Heart right ventricle (tissue), 16 donors: ENCODE data around the gene NHERF1. TPM values are rescaled to one million over a fixed set of nuclear protein-coding genes. Genes with fewer than 3 reads are reported as not detected.

ENCODE experiments used
- ATAC-seq, 8 donors: fragments of 200-7000 bp; cut with Tn5 transposase; one replicate each; pipeline ENCODE4 v1.9.1; 2020; ENCODE audit warnings: mild to moderate bottlenecking in 8 of 8, moderate library complexity in 8 of 8, moderate number of reproducible peaks in 1 of 8
- DNase-seq, 2 donors: peaks; one replicate each; pipeline ENCODE4 v3.0.0-alpha.2; 2020
- H3K27ac ChIP-seq, 10 donors: fragments of 200-600 bp; sonication (generic) in 2 of 10; one replicate each; pipeline versions ENCODE4 v1.5.0 to v1.8.0; 2020 to 2022; ENCODE audit warnings: mild to moderate bottlenecking in 3 of 10
- H3K27me3 ChIP-seq, 7 donors: fragments of 200-600 bp; one replicate each; pipeline ENCODE4 v1.8.0; 2021 to 2022; ENCODE audit warnings: mild to moderate bottlenecking in 2 of 7
- H3K36me3 ChIP-seq, 9 donors: fragments of 200-600 bp; sonication (generic) in 1 of 9; one replicate each; pipeline versions ENCODE4 v1.5.0 to v1.8.0; 2020 to 2022; ENCODE audit warnings: mild to moderate bottlenecking in 2 of 9
- H3K4me1 ChIP-seq, 9 donors: fragments of 200-600 bp; sonication (generic) in 1 of 9; one replicate each; pipeline versions ENCODE4 v1.5.0 to v1.8.0; 2020 to 2022; ENCODE audit warnings: mild to moderate bottlenecking in 4 of 9
- H3K4me3 ChIP-seq, 10 donors: fragments of 200-600 bp; sonication (generic) in 2 of 10; one replicate each; pipeline versions ENCODE4 v1.5.0 to v1.8.0; 2020 to 2022; ENCODE audit warnings: mild to moderate bottlenecking in 7 of 10, moderate library complexity in 2 of 10
- H3K9me3 ChIP-seq, 11 donors: fragments of 200-600 bp in 10 of 11; sonication (generic) in 2 of 11; one replicate each; pipeline versions ENCODE4 v1.5.0 to v1.8.0; 2013 to 2022; ENCODE audit warnings: mild to moderate bottlenecking in 2 of 11, control low read depth in 1 of 11, moderate library complexity in 1 of 11
- CTCF ChIP-seq, 9 donors: fragments of 200-600 bp; sonication (generic) in 2 of 9; IDR thresholded peaks; one replicate each; pipeline versions ENCODE4 v1.5.0 to v1.8.0; 2021 to 2022; ENCODE audit warnings: antibody characterized with exemption in 9 of 9, mild to moderate bottlenecking in 5 of 9, moderate library complexity in 1 of 9
- WGBS, 2 donors: extraction: QIAGEN DNeasy Blood & Tissue Kit; methylation state at CpG; one replicate each; pipeline ENCODE4 v1.1.7; 2013; ENCODE audit warnings: inconsistent platforms in 1 of 2; 5-methylcytosine and 5-hydroxymethylcytosine counted together
- intact Hi-C, 10 donors: fragments of 100-400 bp; cut with DNase I; formaldehyde crosslinking; loops; one replicate each; pipeline versions ENCODE4 v1.11.1 to v1.14.2; 2022
- polyA plus RNA-seq, 2 donors: library from polyadenylated mRNA; stranded (reverse); fragments of 200-250 nt; gene quantifications; one replicate each; pipeline ENCODE4 v1.2.3, GENCODE V29; 2013
- total RNA-seq, 10 donors: library from RNA; stranded (reverse); fragmentation: NEBNext Ultra II Directional in 3 of 10; extraction: Animal tissue kit (Norgen Biotek cat#: 25700) in 3 of 10; gene quantifications; one replicate each; pipeline versions ENCODE4 v1.2.1 to v1.2.4, GENCODE V29; 2021 to 2023
- donor health status: Arrhythmogenic right ventricular cardiomyopathy.
- donor health status: ischemic (EF 13 %, LVEDD 7.1; RV severe dilation, severe dysfunction).
- donor health status: healthy with polysubstance abuse.
- donor health status: DM: no; HTN: yes; CAD: no.
- donor health status: DM: no; HTN: no; CAD: no.
- donor health status: ischemic (EF 25% LVEDD 6.9; RV normal size, moderate dysfunction).
- donor health status: ischemic (EF 25% LVEDD 5.7; RV mildly dilated, moderate dysfunction).
- donor health status: healthy.
- donor health status: DM: yes; HTN: yes; CAD: no.
- donor health status: Ischemic cardiomyopathy.
- donor health status: ischemic (EF 35%, LVEDD 5.7; RV mildly dilated, moderate dysfunction).
- donor health status: nonischemic (EF 11% LVEDD 7.7; RV severe dilation, severe dysfunction).
- donor health status: DM: yes; HTN: yes; CAD: no.
- donor health status: PGD.
- donor health status: ischemic (EF 29% LVEDD 5.4; RV normal size, mild dysfunction).
- donor health status: nonischemic (EF 23%, LVEDD 6.1; RV moderate dilation, normal function).

The NHERF1 gene
- total and polyA plus RNA-seq, 12 donors, result 6.7 to 33.4 (median 12.7) TPM

GRCh38 chr17:74814453-74814852, 66.0 kb downstream of the NHERF1 start:
- H3K36me3 ChIP-seq, result peaks cover 0 to 28% (median 0%) of the 10 kb centered on the region in 9 donors
- intact Hi-C loops, result no loop called here
- no peaks in the 10 kb centered on the region for H3K27me3 ChIP-seq
- H3K9me3 ChIP-seq, result no peaks in the 10 kb centered on the region
- no peak overlapping the region for H3K4me3 ChIP-seq
- H3K27ac ChIP-seq, result no peak overlapping the region
- no peak for ATAC-seq
- peak in 2 of 9 donors; percentile 10 to 13 for TF ChIP-seq CTCF (IDR thresholded peaks at IDR 0.05)
- WGBS, 2 donors, result 67 to 78% methylated on average over 5 of the region's 5 CpGs
- peaks cover 0 to 41% (median 22%) of the 10 kb centered on the region in 9 donors for H3K4me1 ChIP-seq
- DNase-seq, result no peak

DNA sequence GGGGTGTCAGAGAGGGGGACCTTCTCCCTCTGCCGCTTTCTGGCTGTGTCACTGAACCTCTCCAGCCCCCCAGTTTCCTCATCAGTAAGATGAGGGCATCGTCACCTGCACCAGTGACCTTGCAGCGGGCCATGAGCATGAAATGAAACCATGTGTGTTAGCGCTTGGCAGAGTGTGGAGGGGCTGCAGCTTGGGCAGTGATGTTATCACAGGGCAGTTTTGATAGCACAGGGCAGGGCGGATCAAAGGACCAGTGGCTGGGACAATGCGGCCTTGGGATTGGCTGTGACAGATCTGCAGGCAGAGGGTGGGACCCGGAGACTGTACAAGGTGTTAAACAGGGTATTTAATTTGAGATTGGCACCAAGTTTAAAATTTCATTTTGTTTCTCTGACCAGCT, 66.6 kb downstream of the NHERF1 start:
- peaks cover 0 to 34% (median 0%) of the 10 kb centered on the region in 9 donors for H3K36me3 ChIP-seq
- TF ChIP-seq CTCF (IDR thresholded peaks at IDR 0.05), result no peak
- no peaks in the 10 kb centered on the region for H3K9me3 ChIP-seq
- DNase-seq (no peak), ATAC-seq (no peak)
- H3K4me1 ChIP-seq, result peaks cover 0 to 41% (median 22%) of the 10 kb centered on the region in 9 donors
- H3K27me3 ChIP-seq, result no peaks in the 10 kb centered on the region
- no peak overlapping the region for H3K4me3 ChIP-seq
- H3K27ac ChIP-seq, result no peak overlapping the region
- WGBS, 2 donors, result 93% methylated on average over 7 of the region's 7 CpGs
- intact Hi-C loops, result no loop called here

GRCh38 chr17:74815550-74816370, 67.3 kb downstream of the NHERF1 start:
- ATAC-seq (no peak), DNase-seq (no peak)
- H3K4me3 ChIP-seq, result no peak overlapping the region
- intact Hi-C loops, result no loop called here
- H3K36me3 ChIP-seq, result peaks cover 0 to 41% (median 0%) of the 10 kb centered on the region in 9 donors
- 78 to 82% methylated on average over 15 of the region's 15 CpGs for WGBS, 2 donors
- H3K9me3 ChIP-seq, result no peaks in the 10 kb centered on the region
- peak in 3 of 9 donors; percentile 5 to 6 (median 6) for TF ChIP-seq CTCF (IDR thresholded peaks at IDR 0.05)
- H3K27me3 ChIP-seq, result no peaks in the 10 kb centered on the region
- H3K27ac ChIP-seq, result no peak overlapping the region
- peaks cover 0 to 39% (median 22%) of the 10 kb centered on the region in 9 donors for H3K4me1 ChIP-seq

GRCh38 chr17:74816905-74817620, 68.6 kb downstream of the NHERF1 start:
- ATAC-seq (no peak), DNase-seq (no peak)
- TF ChIP-seq CTCF (IDR thresholded peaks at IDR 0.05), result no peak
- intact Hi-C loops, result no loop called here
- H3K4me3 ChIP-seq, result no peak overlapping the region
- peaks cover 0 to 54% (median 0%) of the 10 kb centered on the region in 9 donors for H3K36me3 ChIP-seq
- H3K9me3 ChIP-seq, result no peaks in the 10 kb centered on the region
- peaks cover 0 to 33% (median 13%) of the 10 kb centered on the region in 9 donors for H3K4me1 ChIP-seq
- no peaks in the 10 kb centered on the region for H3K27me3 ChIP-seq
- no peak overlapping the region for H3K27ac ChIP-seq
- 89 to 90% methylated on average over 18 of the region's 18 CpGs for WGBS, 2 donors
